ENCODE results near the gene RNU11. TPM values are rescaled to one million over a fixed set of nuclear protein-coding genes. Genes with fewer than 3 reads are reported as not detected.
A peak's percentile ranks its signal among the peaks of the same experiment; 100 is the strongest.

RNU11 gene
- total and polyA plus RNA-seq, 2 experiments from 2014 or later: not detected

DNA sequence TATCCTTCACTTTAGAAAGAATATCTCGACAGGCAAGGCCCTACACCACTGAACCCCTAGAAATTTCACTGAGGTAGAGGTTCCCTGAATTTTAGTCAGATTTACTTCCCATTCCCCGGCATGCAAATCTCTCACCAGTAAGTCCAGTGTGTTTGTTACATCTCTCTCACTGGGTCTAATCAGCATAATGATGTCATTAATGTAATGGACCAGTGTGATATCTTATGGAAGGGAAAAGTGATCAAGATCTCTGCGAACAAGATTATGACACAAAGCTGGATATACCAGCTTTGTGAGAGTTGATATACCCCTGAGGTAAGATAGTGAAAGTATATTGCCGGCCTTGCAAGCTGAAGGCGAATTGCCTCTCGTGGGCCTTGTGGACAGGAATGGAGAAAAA lies 7.9 kb downstream of the RNU11 start:
- no peaks in the 10 kb centered on the region for H3K9me3 ChIP-seq (ENCODE audit: low read depth)
- TF ChIP-seq EZH2phosphoT487 (IDR thresholded peaks at IDR 0.05; ENCODE audit: low read depth, severe bottlenecking, unreplicated experiment) (no peak), EZH2 (IDR thresholded peaks at IDR 0.05; ENCODE audit: borderline replicate concordance) (no peak)
- TF ChIP-seq, protein P1, sequence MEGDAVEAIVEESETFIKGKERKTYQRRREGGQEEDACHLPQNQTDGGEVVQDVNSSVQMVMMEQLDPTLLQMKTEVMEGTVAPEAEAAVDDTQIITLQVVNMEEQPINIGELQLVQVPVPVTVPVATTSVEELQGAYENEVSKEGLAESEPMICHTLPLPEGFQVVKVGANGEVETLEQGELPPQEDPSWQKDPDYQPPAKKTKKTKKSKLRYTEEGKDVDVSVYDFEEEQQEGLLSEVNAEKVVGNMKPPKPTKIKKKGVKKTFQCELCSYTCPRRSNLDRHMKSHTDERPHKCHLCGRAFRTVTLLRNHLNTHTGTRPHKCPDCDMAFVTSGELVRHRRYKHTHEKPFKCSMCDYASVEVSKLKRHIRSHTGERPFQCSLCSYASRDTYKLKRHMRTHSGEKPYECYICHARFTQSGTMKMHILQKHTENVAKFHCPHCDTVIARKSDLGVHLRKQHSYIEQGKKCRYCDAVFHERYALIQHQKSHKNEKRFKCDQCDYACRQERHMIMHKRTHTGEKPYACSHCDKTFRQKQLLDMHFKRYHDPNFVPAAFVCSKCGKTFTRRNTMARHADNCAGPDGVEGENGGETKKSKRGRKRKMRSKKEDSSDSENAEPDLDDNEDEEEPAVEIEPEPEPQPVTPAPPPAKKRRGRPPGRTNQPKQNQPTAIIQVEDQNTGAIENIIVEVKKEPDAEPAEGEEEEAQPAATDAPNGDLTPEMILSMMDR (IDR thresholded peaks at IDR 0.05; ENCODE audit: poor library complexity): no peak
- DNase-seq (ENCODE audit: low spot score): no peak
- peak overlapping the region; percentile 9 for H3K27ac ChIP-seq
- no peaks in the 10 kb centered on the region for H3K9me2 ChIP-seq (replicated peaks; ENCODE audit: insufficient read depth)
- H3K79me2 ChIP-seq: no peaks in the 10 kb centered on the region
- H2AFZ ChIP-seq: no peak overlapping the region
- no peaks in the 10 kb centered on the region for H3K27me3 ChIP-seq
- H4K20me1 ChIP-seq (ENCODE audit: insufficient read depth, poor library complexity, severe bottlenecking): no peaks in the 10 kb centered on the region
- no peaks in the 10 kb centered on the region for H3K4me1 ChIP-seq (ENCODE audit: insufficient read depth)
- WGBS (ENCODE audit: low lambda C conversion rate, missing lambda C conversion rate): 82% methylated on average over 6 of the region's 6 CpGs
- H3K4me2 ChIP-seq: no peak overlapping the region
- no peaks in the 10 kb centered on the region for H3K36me3 ChIP-seq (replicated peaks; ENCODE audit: insufficient read depth, low read depth)
- H3K4me3 ChIP-seq: no peak overlapping the region

DNA sequence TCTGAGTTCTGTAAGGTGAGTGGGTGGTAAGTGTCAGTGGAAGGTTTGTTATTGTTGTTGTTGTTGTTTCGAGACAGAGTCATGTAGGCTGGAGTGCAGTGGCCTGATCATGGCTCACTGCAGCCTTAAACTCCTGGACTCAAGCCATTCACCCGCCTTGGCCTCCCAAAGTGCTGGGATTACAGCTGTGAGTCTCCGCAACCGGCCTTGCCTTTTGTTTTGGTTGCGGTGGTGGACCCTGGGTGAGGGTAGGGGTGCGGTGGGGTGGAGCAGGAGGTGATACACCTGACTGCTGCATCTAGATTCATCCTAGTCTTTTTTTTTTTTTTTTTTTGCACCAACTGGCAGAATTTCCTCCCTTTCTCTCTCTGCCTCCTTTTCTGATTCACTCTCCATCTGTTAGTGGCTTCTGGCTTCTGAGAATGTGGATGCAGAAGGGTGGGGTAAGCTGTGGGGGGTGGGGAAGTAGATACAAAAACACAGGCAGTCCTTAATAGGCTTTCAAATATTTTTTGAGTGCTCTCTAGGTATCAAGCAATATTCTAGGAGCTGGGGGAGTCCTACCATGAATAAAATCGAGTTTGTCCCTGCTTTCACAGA lies 15.6 kb downstream of the RNU11 start:
- no peak for DNase-seq (ENCODE audit: low spot score)
- Histone ChIP-seq H3K27me3 (no peaks in the 10 kb centered on the region), H2AFZ (no peak overlapping the region), H3K27ac (no peak overlapping the region), H3K79me2 (no peaks in the 10 kb centered on the region), H3K36me3 (replicated peaks; ENCODE audit: insufficient read depth, low read depth) (no peaks in the 10 kb centered on the region), H3K4me1 (ENCODE audit: insufficient read depth) (peaks cover 10% of the 10 kb centered on the region), H3K4me3 (no peak overlapping the region), H4K20me1 (ENCODE audit: insufficient read depth, poor library complexity, severe bottlenecking) (no peaks in the 10 kb centered on the region), H3K9me3 (ENCODE audit: low read depth) (no peaks in the 10 kb centered on the region), H3K9me2 (replicated peaks; ENCODE audit: insufficient read depth) (no peaks in the 10 kb centered on the region), H3K4me2 (no peak overlapping the region)
- TF ChIP-seq EZH2 (IDR thresholded peaks at IDR 0.05; ENCODE audit: borderline replicate concordance) (no peak), EZH2phosphoT487 (IDR thresholded peaks at IDR 0.05; ENCODE audit: low read depth, severe bottlenecking, unreplicated experiment) (no peak)
- TF ChIP-seq, protein P1 (IDR thresholded peaks at IDR 0.05; ENCODE audit: poor library complexity): no peak
- WGBS (ENCODE audit: low lambda C conversion rate, missing lambda C conversion rate): 82% methylated on average over 7 of the region's 7 CpGs

DNA sequence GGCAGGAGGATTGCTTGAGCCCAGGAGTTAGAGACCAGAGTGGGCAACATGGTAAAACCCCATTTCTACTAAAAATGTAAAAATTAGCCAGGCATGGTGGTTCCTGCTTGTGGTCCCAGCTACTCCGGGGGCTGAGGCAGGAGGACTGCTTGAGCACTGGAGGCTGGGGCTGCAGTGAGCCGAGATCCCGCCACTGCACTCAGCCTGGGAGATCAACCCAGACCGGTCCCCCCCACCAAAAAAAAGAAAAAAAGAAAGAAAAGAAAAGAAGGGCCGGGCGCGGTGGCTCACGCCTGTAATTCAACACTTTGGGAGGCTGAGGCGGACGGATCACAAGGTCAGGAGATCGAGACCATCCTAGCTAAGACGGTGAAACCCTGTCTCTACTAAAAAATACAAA lies 18.4 kb downstream of the RNU11 start:
- peaks cover 23% of the 10 kb centered on the region for H3K79me2 ChIP-seq
- H4K20me1 ChIP-seq (ENCODE audit: insufficient read depth, poor library complexity, severe bottlenecking): no peaks in the 10 kb centered on the region
- TF ChIP-seq, protein P1 (IDR thresholded peaks at IDR 0.05; ENCODE audit: poor library complexity): no peak
- TF ChIP-seq EZH2 (IDR thresholded peaks at IDR 0.05; ENCODE audit: borderline replicate concordance) (no peak), EZH2phosphoT487 (IDR thresholded peaks at IDR 0.05; ENCODE audit: low read depth, severe bottlenecking, unreplicated experiment) (no peak)
- H3K27me3 ChIP-seq: no peaks in the 10 kb centered on the region
- no peak overlapping the region for H2AFZ ChIP-seq
- no peak for DNase-seq (ENCODE audit: low spot score)
- H3K4me3 ChIP-seq: no peak overlapping the region
- no peak overlapping the region for H3K4me2 ChIP-seq
- H3K4me1 ChIP-seq (ENCODE audit: insufficient read depth): peaks cover 16% of the 10 kb centered on the region
- no peaks in the 10 kb centered on the region for H3K36me3 ChIP-seq (replicated peaks; ENCODE audit: insufficient read depth, low read depth)
- 100% methylated on average over 11 of the region's 12 CpGs for WGBS (ENCODE audit: low lambda C conversion rate, missing lambda C conversion rate)
- no peaks in the 10 kb centered on the region for H3K9me3 ChIP-seq (ENCODE audit: low read depth)
- H3K27ac ChIP-seq: no peak overlapping the region
- no peaks in the 10 kb centered on the region for H3K9me2 ChIP-seq (replicated peaks; ENCODE audit: insufficient read depth)
